Gastrocnemius medialis (tissue), 4 donors: ENCODE measurements around the gene STK39. TPM values are rescaled to one million over a fixed set of nuclear protein-coding genes. Genes with fewer than 3 reads are reported as not detected.
A peak's percentile ranks its signal among the peaks of the same experiment; 100 is the strongest.

Experiments used
- ATAC-seq, 2 donors: fragments of 150-250 bp; one replicate each; pipeline ENCODE4 v1.9.1; 2016
- DNase-seq, 2 donors: peaks; one replicate each; pipeline ENCODE4 v3.0.0-alpha.2; 2019
- H3K27ac ChIP-seq, 4 donors: fragments of 200-600 bp; sonication (generic); 1 replicate in 1 of 4; 2 replicates in 3 of 4; pipeline ENCODE4 v1.5.1; 2016 to 2018; ENCODE audit warnings: mild to moderate bottlenecking in 2 of 4, moderate library complexity in 1 of 4
- H3K27me3 ChIP-seq, 3 donors: fragments of 200-600 bp; sonication (generic) in 2 of 3; 1 replicate in 1 of 3; 2 replicates in 2 of 3; pipeline versions ENCODE4 v1.5.1 to v1.6.0; 2016 to 2019; ENCODE audit warnings: mild to moderate bottlenecking in 1 of 3, moderate library complexity in 1 of 3
- H3K36me3 ChIP-seq, 2 donors: fragments of 200-600 bp; sonication (generic) in 1 of 2; one replicate each; pipeline ENCODE4 v1.5.1; 2017 to 2018
- H3K4me1 ChIP-seq, 2 donors: fragments of 200-600 bp; sonication (generic) in 1 of 2; one replicate each; pipeline ENCODE4 v1.5.1; 2016 to 2017; ENCODE audit warnings: mild to moderate bottlenecking in 2 of 2
- H3K4me3 ChIP-seq, 4 donors: fragments of 200-600 bp; sonication (generic) in 3 of 4; 1 replicate in 1 of 4; 2 replicates in 3 of 4; pipeline ENCODE4 v1.5.1; 2016 to 2019; ENCODE audit warnings: mild to moderate bottlenecking in 2 of 4
- H3K9me3 ChIP-seq, 3 donors: fragments of 200-600 bp; sonication (generic) in 2 of 3; 1 replicate in 1 of 3; 2 replicates in 2 of 3; pipeline ENCODE4 v1.5.1; 2016 to 2019
- POLR2A ChIP-seq, 2 donors: fragments of 450-650 bp; IDR thresholded peaks; one replicate each; pipeline ENCODE4 v1.6.1; 2017; ENCODE audit warnings: antibody characterized with exemption in 2 of 2, mild to moderate bottlenecking in 2 of 2, moderate library complexity in 2 of 2
- in situ Hi-C, 4 donors: fragments of 200-750 bp; cut with MboI; loops; one replicate each; pipeline versions ENCODE4 v1.15.0 to v1.8.0; 2017; ENCODE audit warnings: low sequenced_read_pairs in 4 of 4
- intact Hi-C: fragments of 100-400 bp; cut with DNase I; formaldehyde crosslinking; loops from one replicate; pipeline ENCODE4 v1.15.1; 2023; ENCODE audit warnings: low total_unique reads
- total RNA-seq, 4 donors: library from RNA; depleted of rRNA; stranded (reverse); fragments of >200 nt; gene quantifications; one replicate each; pipeline versions ENCODE4 v1.1.0 to v1.2.3, GENCODE V29; 2016
- TF ChIP-seq, protein P1 (sequence below), 5 experiments: fragments of 450-650 bp in 3 of 5; fragments of 200-600 bp in 2 of 5; sonication (generic) in 2 of 5; IDR thresholded peaks in 4 of 5; conservative IDR thresholded peaks in 1 of 5; 1 replicate in 4 of 5; 2 replicates in 1 of 5; pipeline ENCODE4 v1.5.1; 2016 to 2019; ENCODE audit warnings: antibody characterized with exemption in 5 of 5, mild to moderate bottlenecking in 3 of 5, moderate library complexity in 3 of 5

STK39 gene
- total RNA-seq, 4 donors from 2014 or later = 0.66 to 2.9 (median 1.9) TPM

DNA sequence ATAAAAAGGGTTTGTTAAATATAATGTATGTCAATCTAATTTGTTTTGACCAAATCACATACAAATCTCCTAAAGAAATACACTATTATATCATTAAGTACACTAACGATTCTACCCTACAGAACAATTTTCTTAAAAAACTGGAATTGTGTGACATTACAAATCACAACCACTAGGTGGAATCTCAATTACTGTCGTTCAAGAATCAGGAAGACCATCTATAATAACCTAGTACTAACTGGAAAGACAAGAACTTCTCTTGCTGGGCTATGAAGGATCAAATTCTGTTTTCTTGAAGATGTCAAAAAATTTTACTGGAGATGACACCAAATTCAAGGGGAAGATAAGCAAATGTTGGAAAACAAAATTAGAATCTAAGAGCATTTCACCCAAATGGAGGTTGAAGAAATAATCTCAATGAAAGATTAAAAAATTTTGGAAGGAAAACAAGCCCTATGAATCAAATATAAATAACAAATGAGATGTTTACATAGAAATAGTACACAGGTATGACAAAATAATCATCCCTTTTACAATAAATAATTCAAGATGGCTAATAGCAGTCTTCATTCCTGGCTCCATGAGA lies 110.9 kb downstream of the STK39 start:
- Histone ChIP-seq H3K27ac (peak overlapping the region in 2 of 4 donors; percentile 8 to 33), H3K4me3 (no peak overlapping the region), H3K9me3 (no peaks in the 10 kb centered on the region), H3K4me1 (peaks cover 0 to 12% of the 10 kb centered on the region in 2 donors), H3K36me3 (no peaks in the 10 kb centered on the region), H3K27me3 (no peaks in the 10 kb centered on the region)
- TF ChIP-seq, protein P1, sequence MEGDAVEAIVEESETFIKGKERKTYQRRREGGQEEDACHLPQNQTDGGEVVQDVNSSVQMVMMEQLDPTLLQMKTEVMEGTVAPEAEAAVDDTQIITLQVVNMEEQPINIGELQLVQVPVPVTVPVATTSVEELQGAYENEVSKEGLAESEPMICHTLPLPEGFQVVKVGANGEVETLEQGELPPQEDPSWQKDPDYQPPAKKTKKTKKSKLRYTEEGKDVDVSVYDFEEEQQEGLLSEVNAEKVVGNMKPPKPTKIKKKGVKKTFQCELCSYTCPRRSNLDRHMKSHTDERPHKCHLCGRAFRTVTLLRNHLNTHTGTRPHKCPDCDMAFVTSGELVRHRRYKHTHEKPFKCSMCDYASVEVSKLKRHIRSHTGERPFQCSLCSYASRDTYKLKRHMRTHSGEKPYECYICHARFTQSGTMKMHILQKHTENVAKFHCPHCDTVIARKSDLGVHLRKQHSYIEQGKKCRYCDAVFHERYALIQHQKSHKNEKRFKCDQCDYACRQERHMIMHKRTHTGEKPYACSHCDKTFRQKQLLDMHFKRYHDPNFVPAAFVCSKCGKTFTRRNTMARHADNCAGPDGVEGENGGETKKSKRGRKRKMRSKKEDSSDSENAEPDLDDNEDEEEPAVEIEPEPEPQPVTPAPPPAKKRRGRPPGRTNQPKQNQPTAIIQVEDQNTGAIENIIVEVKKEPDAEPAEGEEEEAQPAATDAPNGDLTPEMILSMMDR (IDR thresholded peaks at IDR 0.05 in 4 of 5, conservative IDR thresholded peaks at IDR 0.05 in 1 of 5) = peak in 2 of 5 experiments; percentile 22 to 43
- no peak for TF ChIP-seq POLR2A (IDR thresholded peaks at IDR 0.05)
- DNase-seq (no peak), ATAC-seq (no peak)
- intact Hi-C loops = no loop called here
- in situ Hi-C loops = no loop called here

DNA sequence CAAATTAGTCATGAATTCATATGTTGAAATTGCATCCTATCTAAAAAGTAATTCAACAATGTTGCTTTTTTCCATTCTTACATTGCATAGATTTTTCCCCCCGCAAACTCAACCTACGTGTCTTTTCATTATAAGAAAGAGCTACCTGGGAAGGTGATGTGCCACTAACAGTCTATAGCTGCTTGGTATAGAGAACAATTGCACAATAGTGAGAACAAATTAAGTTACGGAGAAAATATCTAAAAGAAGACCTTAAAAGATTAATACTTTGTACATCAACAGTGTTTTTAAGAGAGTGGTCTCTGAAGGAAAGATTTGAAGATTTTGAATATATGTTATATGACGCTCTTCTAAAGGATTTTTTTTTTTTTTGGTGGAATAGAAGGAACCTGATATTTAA lies 111.8 kb downstream of the STK39 start:
- H3K9me3 ChIP-seq = no peaks in the 10 kb centered on the region
- no peak overlapping the region for H3K27ac ChIP-seq
- TF ChIP-seq, protein P1 (IDR thresholded peaks at IDR 0.05 in 4 of 5, conservative IDR thresholded peaks at IDR 0.05 in 1 of 5) = no peak
- no peak for TF ChIP-seq POLR2A (IDR thresholded peaks at IDR 0.05)
- DNase-seq = no peak
- intact Hi-C loops = no loop called here
- no peaks in the 10 kb centered on the region for H3K36me3 ChIP-seq
- in situ Hi-C loops = no loop called here
- no peak overlapping the region for H3K4me3 ChIP-seq
- ATAC-seq = no peak
- H3K27me3 ChIP-seq = no peaks in the 10 kb centered on the region
- peaks cover 3 to 12% of the 10 kb centered on the region in 2 donors for H3K4me1 ChIP-seq

DNA sequence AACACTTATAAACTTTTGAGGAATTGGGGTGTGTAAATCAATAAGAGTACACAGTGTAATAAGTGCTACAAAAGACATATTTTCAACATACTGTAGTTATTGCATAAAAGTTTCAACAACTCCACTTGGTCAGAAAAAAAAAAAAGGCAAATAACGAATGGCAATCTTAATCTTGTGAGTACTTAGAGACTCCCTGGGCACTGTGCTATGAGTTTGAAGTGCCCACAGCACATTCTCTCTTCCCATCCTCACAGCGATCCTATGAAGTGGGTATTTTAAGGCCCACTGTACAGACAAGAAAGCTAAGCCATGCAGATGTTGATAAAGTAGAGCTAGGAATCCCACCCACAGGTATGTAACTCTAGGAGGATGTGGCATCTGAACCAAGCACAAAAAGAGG lies 112.3 kb downstream of the STK39 start:
- ATAC-seq (no peak), DNase-seq (no peak)
- intact Hi-C loops = no loop called here
- no peaks in the 10 kb centered on the region for H3K27me3 ChIP-seq
- H3K4me3 ChIP-seq = no peak overlapping the region
- H3K27ac ChIP-seq = no peak overlapping the region
- peaks cover 8 to 10% of the 10 kb centered on the region in 2 donors for H3K4me1 ChIP-seq
- H3K36me3 ChIP-seq = no peaks in the 10 kb centered on the region
- TF ChIP-seq POLR2A (IDR thresholded peaks at IDR 0.05) = no peak
- TF ChIP-seq, protein P1 (IDR thresholded peaks at IDR 0.05 in 4 of 5, conservative IDR thresholded peaks at IDR 0.05 in 1 of 5) = no peak
- in situ Hi-C loops = no loop called here
- H3K9me3 ChIP-seq = no peaks in the 10 kb centered on the region

DNA sequence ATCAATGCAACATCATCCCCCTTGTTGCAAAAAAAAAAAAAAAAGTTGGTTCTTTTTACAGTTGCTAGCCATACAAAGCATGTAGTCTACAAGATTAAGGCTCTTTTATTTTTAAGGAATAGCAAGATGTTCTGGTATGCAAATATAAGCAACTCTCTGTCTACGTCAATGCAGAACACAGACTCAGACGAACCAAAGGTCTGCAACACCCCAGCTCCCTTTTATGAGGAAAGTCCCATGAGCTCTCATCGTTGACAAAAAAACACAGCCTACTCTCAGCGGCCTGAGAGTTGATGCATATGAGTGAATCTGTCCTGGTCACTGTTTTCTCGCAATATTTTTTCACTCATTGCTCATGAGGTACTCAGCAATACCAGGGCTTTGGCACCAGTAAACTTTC lies 112.9 kb downstream of the STK39 start:
- H3K27me3 ChIP-seq = no peaks in the 10 kb centered on the region
- in situ Hi-C loops (no loop called here), intact Hi-C loops (no loop called here)
- H3K9me3 ChIP-seq = no peaks in the 10 kb centered on the region
- no peak for TF ChIP-seq POLR2A (IDR thresholded peaks at IDR 0.05)
- TF ChIP-seq, protein P1 (IDR thresholded peaks at IDR 0.05 in 4 of 5, conservative IDR thresholded peaks at IDR 0.05 in 1 of 5) = no peak
- H3K36me3 ChIP-seq = no peaks in the 10 kb centered on the region
- H3K27ac ChIP-seq = no peak overlapping the region
- H3K4me3 ChIP-seq = no peak overlapping the region
- DNase-seq (no peak), ATAC-seq (no peak)
- peaks cover 12% of the 10 kb centered on the region in 2 donors for H3K4me1 ChIP-seq

DNA sequence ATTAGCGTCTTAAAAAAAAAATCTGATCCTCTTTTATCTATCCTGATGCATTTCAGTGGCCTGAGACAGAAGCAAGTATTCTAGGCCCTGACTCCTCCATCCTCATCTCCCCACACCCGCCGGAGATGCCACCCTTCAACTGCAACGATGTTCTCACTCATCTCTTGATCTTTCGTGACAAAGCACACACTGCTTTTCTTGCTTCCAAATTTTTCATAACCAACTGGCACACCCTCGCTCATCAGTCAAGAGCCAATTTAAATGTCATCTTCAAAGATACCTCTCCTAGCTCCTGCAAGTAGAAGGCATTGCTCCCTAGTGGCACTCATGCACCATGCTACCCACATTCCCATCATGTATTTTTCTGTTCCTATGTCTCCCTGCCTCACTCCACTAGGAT lies 115.0 kb downstream of the STK39 start:
- no peak for ATAC-seq
- in situ Hi-C loops (no loop called here), intact Hi-C loops (no loop called here)
- Histone ChIP-seq H3K4me3 (no peak overlapping the region), H3K27me3 (no peaks in the 10 kb centered on the region), H3K9me3 (no peaks in the 10 kb centered on the region), H3K36me3 (no peaks in the 10 kb centered on the region), H3K4me1 (peaks cover 4 to 12% of the 10 kb centered on the region in 2 donors), H3K27ac (no peak overlapping the region)
- DNase-seq = no peak
- TF ChIP-seq, protein P1 (IDR thresholded peaks at IDR 0.05 in 4 of 5, conservative IDR thresholded peaks at IDR 0.05 in 1 of 5) = no peak
- no peak for TF ChIP-seq POLR2A (IDR thresholded peaks at IDR 0.05)
